NCI-H146 treated with DMSO at 0.1 percent for 48 hours (cell line): ENCODE data around the gene HMGN2.
A peak's percentile ranks its signal among the peaks of the same experiment; 100 is the strongest.
"Not testable (repeated sequence)": the region's sequence is repeated elsewhere in the genome, so short reads cannot be mapped to it uniquely, and the experiment has no call there.

Source experiments
- DNase-seq: peaks from one replicate; lab custom pipeline; 2025; ENCODE audit not compliant: unreplicated experiment; lab: John Stamatoyannopoulos, UW

The HMGN2 gene

DNA sequence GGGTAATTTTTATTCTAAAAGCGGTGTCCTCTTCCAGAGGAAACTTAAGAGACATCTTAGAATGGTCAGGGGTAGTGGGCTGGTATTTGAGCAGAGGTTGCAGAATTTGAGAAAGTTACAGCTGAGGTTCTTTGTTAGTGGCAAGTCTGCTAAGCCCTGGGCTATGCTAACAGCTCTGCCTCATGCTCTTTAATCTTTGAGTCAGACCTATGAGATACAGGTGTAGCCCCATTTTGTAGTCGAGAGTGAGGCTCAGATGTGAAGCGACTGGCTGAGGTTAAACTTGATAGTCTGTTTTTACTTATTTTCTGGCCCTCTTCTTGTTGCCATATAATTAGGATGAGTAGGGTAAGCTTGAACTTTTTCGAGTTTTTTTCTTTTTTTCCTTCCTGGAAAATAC, 4.7 kb downstream of the HMGN2 start:
- no peak for DNase-seq

DNA sequence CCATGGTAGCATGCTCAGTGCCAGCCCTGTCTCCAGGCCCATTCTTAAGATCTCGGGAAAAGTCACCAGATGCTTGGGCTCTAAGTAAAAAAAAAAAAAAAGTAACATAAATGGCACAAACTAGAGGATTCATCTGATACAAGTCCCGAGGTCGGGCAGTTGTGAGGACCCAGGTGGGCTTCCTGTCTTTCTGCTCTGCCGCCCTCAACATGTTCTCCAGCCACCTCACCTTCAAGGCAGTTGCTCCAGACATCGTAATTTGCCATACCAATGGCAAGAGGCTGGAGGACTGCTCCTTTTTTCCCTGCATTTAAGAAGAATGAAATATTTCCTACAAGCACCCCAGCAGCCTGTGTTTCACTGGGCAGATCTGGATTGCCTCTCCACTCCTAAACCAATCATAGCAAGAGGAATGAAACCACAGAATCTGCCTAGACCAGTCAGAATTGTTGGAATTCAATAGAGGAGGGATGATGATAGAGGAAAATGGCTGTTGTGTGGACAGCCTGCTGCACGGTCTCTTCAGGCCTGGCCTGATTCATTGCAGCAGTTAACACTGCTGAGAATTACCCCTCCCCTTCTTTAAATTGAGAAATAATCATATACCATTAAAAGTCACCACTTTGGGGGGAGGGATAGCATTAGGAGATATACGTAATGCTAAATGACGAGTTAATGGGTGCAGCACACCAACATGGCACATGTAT, 5.4 kb downstream of the HMGN2 start:
- DNase-seq = no peak

DNA sequence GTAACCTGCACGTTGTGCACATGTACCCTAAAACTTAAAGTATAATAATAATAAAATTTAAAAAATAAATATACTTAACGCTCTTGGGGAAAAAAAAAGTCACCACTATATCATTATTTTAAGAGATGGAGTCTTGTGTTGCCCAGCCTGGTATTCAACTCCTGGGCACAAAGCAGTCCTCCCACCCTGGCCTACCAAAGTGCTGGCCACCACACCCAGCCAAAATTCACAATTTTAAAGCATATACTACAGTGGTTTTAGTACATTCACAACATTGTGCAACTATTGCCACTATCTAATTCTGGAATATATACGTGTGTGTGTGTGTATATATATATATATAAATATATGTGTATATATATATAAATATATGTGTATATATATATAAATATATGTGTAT, 5.9 kb downstream of the HMGN2 start:
- DNase-seq = no peak

DNA sequence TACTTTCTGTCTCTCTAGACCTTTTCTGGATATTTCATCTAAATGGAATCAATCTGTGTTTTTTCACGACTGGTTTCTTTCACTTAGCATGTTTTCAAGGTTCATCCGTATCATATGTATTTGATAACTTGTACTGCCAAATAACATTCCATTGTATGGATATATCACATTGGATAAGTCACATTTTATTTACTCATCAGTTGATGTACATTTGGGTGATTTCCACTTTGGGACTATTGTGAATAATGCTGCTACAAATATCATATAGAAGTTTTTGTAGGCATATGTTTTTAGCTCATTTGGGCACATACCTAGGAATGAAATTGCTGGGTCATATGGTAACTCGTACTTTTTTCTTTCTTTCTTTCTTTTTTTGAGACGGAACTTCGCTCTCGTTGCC, 6.7 kb downstream of the HMGN2 start:
- no peak for DNase-seq

DNA sequence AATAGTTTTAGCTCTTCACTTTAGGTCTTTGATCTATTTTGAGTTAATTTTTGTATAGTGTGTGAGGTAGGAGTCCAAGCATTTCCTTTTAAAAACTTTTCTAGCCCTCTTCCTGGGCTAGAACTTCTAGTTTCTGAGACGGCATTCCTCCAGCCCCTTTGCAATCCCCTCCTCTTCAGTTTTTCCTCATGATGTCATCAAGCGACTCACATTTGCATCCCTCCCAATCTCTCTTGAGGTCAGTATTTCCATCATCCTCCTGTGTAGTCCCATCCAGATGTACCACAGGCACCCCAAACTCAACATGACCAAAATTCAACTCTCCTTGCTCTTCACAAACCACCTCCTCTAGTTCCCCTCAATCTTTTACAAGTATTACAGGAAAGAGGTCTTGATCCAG, 10.7 kb downstream of the HMGN2 start:
- DNase-seq = no peak

DNA sequence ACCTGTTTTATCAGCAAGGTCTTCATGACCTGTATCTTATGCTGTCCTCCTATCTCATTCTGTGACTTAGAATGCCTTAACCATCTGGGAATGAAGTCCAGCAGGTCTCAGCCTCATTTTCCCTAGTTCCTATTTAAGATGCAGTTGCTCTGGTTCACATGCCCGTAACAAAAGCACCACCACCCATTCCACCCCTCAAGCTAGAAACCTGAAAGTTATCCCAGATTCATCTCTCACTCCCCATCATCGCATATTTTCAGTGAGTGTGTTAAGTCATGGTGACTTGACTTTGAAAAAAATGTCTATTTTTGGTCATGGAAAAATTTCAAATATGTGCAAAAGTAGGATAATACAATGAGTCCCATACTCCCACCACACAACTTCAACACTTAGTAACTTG, 11.7 kb downstream of the HMGN2 start:
- no peak for DNase-seq

DNA sequence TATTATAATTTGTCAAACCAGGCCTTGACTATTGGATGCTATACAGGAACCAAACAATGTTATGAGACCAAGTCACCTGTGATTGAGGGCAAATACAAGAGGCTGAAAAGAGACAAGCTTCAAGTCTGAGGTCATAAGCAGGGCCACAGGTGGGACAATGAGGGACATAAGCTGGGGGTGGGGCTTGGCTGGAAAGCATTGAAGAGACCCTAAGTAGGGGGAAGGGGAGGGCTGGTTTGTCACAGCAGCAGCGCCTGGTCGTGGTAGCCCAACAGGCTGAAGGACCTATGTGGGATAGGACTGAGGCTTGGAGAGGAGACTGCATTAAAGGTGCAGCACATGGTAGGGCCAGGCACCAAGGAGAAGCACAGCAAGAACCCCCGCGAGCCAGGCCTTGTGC, 17.9 kb downstream of the HMGN2 start:
- no peak for DNase-seq

DNA sequence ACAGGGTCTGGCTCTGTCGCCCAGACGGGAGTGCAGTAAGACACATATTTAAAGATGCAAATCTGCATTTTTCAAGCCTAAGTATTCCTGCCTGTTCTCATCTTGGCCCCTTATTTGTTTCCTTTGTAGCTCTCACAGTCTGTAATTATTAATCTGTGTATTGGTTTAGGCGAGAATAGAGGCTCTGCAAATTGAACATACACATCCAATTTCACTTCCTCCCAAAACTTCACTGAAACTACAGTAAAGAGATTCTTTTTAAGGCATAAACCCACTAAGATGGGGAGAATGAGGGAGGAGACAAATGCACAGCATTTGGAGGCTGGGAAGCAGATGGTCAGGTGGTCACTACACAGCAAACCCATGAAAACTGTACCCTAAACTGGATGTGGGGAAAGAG, 21.0 kb downstream of the HMGN2 start:
- no peak for DNase-seq

DNA sequence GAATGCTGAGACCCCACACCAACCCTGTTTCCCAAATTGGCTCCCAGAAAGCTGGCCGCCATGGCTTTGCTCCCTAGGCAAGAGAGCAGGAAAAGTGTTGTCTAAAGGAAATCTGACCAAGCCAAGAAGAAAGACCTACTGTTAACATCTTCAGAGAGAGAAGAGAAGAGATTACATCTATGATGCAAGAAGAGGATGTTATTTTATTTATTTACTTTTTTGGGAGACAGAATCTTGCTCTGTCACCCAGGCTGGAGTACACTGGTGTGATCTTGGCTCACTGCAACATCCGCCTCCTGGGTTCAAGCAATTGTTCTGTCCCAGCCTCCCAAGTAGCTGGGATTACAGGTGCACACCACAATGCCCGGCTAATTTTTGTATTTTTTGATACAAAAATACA, 21.7 kb downstream of the HMGN2 start:
- DNase-seq = no peak

DNA sequence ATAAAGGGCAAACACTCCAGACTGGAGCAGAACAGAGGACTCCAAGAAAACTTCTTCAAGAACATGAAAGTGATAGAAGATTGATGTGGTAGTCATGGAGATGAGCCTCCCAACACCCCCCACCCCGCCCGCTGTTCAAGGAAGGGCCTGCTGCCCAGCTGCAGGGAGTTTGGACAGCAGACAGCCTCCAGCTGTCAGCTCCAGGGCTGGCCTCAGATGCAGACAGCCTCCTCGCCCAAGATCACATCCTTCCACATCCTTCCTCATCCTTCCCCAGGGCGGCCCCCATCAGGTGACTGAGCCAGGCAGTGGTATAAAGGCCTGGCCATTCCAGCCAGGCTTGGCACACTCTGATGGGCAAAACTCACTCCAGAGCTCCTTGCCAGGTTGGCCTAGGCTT, 24.6 kb downstream of the HMGN2 start:
- no peak for DNase-seq

DNA sequence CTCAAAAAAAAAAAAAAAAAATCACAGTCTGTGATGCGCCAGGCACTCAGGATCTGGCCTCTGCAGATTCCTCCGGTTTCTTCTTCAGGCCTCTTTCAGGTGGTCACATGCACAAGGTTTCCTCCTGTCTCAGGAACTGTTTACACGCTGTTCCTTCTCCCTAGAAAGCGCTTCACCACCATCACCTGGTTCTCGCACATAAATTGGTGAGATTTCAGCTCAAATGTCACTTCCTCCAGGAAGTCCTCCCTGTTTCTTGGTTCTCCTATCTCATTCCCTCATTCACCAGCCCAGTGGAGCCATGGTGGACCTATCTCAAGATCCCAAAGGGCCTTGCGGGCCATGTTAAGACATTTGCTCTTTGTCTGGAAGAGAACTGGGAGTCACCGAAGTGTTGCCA, 26.7 kb downstream of the HMGN2 start:
- no peak for DNase-seq

DNA sequence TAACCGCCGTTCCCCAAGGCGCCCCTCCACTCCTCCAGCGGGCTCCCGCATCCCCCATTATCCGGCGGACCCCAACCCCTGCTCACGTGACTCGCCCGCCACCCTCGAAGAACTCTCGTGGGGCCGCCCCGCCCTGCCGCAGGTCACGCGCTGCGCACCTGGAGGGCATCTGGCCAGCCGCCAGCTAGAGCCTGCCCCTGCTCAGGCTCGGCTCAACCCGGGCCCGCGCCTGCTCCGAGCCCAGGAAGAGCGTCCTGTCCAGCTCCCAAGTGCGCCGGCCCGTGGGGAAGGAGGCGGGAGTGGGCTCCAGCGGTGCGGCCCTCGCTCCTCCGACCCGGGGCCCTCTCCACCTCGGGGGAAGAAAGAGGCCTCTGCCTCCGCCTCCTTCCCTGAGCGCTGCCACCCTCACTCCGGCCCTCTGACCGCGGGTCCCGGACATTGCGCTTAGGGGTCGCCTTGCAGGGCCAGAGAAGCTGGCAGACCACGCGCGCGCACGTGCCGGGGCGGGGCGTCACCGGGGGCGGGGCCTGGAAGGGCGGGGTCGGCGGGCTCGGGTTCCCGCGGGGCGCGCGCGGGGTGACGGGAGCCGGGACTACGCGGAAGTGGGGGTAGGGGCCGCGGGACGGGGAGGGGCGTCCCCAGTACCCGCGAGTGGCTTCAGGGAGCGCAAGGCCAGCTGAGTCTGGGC, 28.4 kb downstream of the HMGN2 start:
- DNase-seq = peak; percentile 37

DNA sequence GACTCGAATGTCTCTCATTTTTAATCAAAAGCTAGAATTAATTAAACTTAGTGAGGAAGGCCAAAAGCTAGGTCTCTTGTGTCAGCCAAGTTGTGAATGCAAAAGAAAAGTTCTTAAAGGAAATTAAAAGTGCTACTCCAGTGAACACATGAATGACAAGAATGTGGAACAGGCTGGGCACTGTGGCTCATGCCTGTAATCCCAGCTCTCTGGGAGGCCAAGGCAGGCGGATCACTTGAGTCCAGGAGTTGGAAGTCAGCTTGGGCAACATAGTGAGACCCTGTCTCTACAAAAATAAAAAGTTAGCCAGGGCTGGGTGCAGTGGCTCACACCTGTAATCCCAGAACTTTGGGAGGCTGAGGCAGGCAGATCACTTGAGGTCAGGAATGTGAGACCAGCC, 38.5 kb downstream of the HMGN2 start:
- not testable (repeated sequence) for DNase-seq

DNA sequence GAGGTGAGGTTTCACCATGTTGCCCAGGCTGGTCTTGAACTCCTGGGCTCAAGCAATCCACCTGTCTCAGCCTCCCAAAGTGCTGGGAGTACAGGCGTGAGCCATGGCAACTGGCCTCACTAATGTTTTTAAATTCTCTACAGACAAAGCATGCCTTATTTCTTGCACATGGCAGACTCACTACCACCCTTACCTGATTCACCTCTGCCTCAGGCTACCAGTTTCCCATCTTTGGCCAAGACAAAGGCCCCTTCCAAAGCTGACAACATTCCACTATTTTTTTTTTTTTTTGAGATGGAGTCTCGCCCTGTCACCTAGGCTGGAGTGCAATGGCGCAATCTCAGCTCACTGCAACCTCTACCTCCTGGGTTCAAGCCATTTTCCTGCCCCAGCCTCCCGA, 43.6 kb downstream of the HMGN2 start:
- DNase-seq = not testable (repeated sequence)

DNA sequence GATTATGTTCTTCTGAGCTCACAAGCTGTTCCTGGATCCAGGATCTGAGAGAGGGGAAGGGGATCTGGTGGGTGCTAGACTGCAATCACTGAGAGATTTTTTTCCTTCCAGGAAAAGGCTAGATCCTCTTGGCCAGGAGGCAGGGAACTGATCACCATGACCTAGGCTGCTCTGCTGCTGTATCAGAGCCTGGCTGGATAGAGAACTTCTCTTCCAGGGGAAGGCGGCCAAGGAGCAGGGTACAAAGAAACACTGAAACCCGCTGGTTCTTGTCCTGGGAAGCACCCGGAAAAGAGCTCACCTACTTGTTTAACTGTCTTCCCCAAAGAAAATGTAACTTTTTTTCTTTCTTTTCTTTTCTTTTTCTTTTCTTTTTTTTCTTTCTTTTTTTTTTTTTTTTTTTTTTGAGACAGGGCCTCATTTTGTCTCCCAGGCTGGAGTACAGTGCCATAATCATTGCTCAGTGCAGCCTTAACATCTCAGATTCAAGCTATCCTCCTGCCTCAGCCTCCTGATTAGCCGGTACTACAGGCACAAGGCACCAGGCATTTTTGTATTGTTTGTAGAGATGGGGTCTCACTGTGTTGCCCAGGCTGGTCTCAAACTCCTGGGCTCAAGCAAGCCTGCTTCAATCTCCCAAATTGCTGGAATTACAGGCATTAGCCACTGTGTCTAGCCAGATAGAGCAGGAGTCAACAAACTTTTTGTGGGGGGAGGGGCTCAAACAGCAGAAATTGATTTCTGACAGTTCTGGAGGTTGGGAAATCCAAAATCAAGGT, 44.9 kb downstream of the HMGN2 start:
- no peak for DNase-seq

DNA sequence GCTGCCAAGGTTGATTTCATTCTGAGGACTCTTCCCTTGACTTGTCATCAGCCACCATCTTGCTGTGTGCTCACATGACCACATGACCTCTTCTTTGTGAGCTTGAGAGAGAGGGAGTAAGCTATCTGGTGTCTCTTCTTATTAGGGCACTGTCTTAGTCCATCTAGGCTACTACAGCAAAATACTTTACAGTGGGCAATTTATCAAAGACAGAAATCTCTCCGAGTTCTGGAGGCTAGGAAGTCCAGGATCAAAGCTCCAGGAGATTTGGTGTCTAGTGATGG, 45.5 kb downstream of the HMGN2 start:
- no peak for DNase-seq

DNA sequence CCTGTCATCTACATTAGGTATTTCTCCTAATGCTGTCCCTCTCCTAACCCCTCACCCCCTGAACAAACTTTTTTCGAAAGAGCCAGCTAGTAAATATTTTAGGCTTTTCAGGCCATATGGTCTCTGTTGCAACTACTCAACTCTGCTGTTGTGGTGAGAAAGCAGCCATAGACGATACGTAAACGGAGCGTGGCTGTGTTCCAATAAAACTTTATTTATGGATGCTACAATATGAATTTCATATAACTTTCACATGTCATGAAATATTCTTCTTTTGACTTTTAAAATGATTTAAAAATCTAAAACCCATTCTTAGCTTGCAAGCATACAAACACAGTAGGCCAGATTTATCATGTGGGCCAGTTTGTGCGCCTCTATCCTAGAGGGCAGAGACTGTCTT, 46.1 kb downstream of the HMGN2 start:
- DNase-seq = no peak

DNA sequence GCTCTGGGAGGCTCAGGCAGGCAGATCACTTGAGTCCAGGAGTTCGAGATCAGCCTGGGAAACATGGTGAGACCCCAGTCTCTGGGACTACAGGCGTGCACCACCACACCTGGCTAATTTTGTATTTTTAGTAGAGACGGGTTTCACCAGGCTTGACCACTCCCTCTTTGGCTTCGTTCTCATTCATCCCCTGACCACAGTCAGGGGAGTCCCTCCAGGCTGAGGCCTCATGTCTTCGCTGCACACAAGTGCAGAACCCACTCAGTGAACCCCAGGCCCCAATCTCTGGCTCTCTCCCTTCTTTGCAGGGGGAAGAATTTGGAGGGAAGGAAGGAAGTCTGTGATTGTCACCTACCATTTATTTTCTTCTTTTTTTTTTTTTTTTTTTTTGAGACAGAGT, 48.1 kb downstream of the HMGN2 start:
- no peak for DNase-seq

DNA sequence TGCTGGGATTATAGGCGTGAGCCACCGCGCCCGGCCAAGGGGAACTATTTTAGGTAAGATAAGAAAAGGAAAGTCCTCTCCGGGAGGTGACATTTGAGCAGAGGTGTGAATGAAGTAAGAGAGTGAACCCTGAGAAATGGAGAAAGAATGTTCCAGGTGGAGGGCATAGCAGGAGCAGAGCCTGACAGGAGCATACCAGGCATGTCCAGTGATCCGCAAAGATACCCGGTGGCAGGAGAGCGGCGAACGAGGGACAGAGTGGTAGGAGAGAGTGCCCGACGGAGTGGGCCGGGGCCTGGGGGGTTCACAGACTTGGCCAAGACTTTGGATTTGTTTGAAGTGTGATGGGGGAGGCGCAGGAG, 49.4 kb downstream of the HMGN2 start:
- no peak for DNase-seq

DNA sequence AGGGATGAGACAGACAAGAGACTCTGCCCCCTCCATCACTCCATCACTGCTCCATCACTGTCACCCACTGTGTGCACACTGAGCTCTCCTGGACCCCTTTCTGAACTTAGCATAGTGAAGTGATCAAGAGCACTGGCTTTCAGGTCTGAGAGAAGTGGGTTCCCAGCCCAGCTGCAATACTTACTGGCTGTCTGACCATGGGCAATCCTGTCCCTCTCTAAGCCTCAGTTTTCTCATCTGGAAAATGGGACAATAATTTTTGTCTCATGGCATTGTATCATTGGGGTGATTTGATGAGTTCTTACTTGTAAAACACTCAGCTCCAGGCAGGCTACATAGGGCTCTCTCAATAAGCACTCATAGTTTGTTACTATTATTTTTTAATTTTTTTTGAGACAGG, 49.8 kb downstream of the HMGN2 start:
- DNase-seq = no peak

DNA sequence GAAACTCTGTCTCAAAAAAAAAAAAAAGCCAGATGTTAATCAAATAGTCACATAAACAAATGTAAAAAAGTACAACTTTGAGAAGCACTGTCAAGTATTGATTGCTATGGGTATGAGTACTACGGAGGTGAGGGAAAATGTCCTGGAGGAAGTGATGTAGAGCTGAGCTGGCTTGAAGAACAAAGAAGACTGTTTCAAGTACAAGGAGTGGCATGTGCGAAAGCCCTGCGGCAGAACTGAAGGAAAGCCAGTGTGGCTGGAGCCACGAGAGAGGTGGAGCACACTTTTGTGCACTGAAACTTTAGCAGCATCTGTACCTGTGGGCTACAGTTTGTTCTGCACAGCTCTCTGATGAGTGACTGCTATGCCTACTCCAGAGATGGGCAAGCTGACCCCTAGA, 51.9 kb downstream of the HMGN2 start:
- DNase-seq = no peak
